ENCODE measurements around the gene TRMT10B.

DNA sequence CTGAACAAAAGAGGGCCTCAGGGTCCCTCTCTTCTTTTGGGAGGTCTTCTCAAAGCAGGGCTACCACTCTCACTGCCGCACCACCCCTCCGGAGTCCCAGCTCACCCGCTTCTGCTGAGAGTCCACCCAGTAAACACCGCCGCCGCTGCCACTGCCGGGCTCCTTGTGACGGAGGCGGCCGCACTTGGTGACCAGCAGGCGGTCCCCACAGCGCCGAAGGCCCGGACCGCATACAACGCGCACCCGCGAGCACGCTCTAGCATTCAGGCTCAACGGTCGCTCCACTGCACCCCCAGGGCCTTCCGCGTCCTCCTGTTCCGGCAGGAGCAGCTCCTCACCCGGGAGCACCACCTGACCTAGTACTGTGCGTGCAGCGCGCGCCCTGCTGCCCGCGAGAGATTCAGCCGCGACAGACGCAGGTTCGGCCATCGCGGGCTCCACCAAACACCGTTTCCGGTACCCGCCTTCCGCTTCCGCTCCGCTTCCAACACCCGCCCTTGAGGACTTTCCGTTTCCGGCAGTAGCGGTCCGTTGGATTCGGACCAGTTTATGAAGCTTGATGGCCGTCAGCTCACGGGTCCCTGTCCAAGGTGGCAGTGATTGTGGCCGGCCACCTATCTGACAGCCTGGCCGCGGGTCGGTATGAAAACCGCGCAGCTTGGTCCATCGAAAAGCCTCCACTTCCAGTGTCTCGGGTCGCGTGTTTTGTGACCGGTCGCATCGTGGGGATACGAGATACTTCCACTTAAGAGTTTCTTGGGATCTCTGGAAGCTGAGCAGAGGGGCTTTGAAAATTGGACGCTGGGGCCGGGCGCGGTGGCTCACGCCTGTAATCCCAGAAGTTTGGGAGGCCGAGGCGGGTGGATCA lies 31.2 kb downstream of the TRMT10B start, which contains the start of gene EXOSC3:
- TF ChIP-seq POLR2A (IDR thresholded peaks at IDR 0.05) (peak; percentile 61 to 63), POLR2AphosphoS5 (IDR thresholded peaks at IDR 0.05) (peak; percentile 71 to 90 (median 83)), CTCF (IDR thresholded peaks at IDR 0.05) (peak in 1 of 4 experiments; percentile 15)

Measured in sigmoid colon (tissue), 4 donors.